GM21825 (cell line): Measurements from ENCODE around the gene AXDND1.
"Not testable (repeated sequence)": the region's sequence is repeated elsewhere in the genome, so short reads cannot be mapped to it uniquely, and the experiment has no call there.

Experiments
- ATAC-seq: cut with Tn5 transposase; IDR thresholded peaks from one replicate; pipeline ENCODE4 v1.9.1; 2021; ENCODE audit warnings: mild to moderate bottlenecking, moderate library complexity; ENCODE audit not compliant: unreplicated experiment

Gene AXDND1

DNA sequence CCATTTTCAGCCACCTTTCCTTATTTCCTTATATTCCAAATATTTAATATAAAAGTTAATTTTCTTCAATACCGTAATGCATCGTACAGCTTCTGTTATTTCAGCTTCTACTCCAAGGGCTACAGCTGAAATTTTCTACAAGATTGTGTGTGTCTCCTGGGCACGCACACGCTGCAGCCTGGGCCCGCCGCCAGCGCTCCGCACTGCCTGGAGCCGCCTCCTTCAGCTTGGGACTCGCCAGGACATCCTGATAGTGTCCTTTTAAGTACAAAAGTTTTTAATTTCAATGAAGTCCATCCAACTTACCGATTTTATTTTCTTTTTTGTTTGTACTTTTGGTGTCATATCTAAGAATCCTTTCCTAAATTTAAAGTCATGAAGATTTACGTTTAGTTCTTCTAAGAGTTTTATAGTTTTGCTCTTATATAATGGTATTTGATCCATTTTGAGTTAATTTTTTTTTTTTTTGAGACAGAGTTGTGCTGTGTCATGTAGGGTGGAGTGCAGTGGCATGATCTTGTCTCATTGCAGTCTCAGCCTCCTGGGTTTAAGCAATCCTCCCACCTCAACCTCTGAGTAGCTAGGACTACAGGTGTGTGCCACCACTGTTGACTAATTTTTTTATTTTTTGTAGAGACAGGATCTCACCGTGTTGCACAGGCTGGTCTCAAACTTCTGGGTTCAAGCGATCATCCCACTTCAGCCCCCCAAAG, 82.8 kb downstream of the AXDND1 start:
- ATAC-seq: no peak

DNA sequence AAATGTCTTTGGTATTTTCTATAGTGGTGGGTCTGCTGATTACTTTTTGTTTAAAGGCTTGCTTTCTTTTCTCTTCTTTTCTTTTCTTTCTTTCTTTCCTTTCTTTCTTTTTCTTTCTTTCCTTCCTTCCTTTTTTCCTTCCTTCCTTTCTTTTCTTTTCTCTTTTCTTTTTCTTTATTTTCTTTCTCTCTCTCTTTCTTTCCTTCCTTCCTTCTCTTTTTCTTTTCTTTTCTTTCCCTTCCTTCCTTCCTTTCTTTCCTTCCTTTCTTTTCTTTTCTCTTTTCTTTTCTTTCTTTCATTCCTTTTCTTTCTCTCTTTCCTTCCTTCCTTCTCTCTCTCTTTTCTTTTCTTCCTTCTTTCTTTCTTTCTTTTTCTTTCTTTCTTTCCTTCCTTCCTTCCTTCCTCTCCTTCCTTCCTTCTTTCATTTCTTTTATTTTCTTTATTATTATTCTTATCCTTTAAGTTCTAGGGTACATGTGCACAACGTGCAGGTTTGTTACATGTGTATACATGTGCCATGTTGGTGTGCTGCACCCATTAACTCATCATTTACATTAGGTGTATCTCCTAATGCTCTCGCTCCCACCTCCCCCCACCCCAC, 93.9 kb downstream of the AXDND1 start:
- ATAC-seq: not testable (repeated sequence)

DNA sequence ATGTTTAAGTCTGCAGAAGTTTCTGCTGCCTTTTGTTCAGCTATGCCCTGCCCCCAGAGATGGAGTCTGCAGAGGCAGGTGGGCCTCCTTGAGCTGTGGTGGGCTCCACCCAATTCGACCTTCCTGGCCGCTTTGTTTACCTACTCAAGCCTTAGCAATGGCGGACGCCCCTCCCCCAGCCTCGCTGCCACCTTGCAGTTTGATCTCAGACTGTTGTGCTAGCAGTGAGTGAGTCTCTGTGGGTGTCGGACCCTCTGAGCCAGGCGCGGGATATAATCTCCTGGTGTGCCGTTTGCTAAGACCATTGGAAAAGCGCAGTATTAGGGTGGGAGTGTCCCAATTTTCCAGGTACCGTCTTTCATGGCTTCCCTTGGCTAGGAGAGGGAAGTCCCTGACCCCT, 99.9 kb downstream of the AXDND1 start:
- ATAC-seq: not testable (repeated sequence)

DNA sequence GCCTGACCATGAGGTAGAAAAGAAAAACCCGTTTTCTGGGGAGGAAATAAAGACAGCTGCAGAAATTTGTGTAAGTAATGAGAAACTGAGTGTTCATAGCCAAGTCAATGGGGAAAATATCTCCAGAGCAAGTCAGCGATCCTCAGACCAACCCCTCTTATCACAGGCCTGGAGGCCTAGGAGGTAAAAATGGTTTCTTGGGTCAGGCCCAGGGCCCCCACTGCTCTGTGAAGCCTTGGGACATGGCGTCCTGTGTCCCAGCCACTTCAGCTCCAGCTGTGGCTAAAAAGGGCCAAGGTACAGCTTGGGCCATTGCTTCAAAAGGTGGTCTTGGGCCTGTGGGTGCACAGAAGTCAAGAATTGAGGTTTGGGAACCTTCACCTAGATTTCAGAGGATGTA, 108.9 kb downstream of the AXDND1 start:
- no peak for ATAC-seq

DNA sequence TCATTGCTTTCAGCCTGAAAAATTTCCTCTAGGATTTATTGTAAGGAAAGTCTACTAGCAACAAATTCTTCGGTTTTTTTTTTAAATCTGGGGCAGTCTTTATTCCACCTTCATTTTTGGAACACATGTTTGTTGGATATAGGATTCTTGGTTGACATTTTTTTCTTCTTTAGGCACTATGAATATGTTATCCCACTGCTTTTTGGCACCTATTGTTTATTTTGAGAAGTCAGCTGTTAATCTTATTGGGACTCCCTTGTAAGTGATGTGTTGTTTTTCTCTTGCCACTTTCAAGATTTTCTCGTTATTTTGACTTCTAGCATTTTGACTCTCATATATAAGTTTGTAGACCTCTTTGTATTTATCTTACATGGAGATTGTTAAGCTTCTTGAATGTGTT, 110.7 kb downstream of the AXDND1 start:
- no peak for ATAC-seq

DNA sequence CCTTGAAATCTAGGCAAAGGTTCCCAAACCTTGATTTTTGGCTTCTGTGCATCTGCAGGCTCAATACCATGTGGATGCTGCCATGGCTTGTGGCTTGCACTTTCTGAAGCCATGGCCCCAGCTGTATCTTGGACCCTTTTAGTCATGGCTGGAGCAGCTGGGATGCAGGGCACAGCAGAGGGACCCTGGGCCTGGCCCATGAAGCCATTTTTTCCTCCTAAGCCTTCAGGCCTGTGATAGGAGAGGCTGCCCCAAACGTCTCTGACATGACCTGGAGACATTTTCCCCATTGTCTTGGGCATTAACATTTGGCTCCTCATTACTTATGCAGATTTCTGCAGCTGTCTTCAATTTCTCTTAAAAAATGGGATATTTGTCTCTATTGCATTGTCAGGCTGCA, 112.6 kb downstream of the AXDND1 start:
- ATAC-seq: no peak

DNA sequence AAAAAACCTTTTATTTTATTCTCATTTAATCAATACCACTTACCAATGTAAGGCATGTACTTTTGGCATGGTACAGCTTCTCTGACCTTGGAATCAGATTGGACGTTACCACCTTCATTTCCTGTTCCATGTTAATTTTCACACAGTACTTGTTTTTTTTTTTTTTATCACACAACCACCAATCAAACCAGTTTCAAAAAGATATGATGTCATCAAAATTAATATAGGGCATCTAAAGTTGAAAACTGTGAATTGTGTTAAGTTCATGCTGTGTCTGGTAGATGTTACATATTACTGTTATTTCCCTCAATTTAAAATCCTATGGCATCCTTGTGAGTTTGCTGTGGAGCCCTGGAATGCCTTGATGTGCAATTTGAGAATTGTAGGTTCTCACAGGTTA, 124.8 kb downstream of the AXDND1 start:
- ATAC-seq: no peak

DNA sequence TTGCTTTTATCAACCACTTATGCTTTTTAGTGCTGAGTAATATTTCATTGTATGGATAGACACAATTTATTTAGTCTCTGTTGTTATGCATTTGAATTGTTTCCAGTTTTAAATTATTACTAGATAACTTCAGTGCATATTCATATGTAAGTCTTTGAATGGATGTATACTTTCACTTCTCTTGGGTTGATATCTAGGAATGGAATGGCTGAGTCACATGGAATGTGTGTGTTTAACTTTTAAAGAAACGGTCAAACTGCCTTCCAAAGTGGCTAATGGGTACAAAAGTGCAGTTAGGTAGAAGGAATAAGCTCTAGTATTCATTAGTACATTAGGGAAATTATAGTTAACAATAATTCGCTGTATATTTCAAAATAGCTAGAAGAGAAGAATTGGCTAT, 127.6 kb downstream of the AXDND1 start:
- no peak for ATAC-seq

DNA sequence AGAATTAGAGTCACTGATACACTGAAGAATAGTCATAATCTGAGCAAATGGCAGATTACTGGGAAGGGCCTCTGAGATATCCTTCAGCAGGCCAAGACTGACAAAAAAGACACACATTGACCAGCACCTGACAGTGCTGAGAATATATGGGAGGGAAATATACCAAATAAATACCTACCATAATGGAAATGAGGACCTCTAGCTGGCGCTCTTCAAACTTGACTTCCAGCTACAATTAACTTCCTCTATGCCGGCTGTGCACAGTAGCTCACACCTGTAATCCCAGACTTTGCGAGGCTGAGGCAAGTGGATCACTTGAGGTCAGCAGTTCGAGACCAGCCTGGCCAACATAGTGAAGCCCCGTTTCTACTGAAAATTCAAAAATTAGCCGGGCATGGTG, 140.4 kb downstream of the AXDND1 start:
- no peak for ATAC-seq

DNA sequence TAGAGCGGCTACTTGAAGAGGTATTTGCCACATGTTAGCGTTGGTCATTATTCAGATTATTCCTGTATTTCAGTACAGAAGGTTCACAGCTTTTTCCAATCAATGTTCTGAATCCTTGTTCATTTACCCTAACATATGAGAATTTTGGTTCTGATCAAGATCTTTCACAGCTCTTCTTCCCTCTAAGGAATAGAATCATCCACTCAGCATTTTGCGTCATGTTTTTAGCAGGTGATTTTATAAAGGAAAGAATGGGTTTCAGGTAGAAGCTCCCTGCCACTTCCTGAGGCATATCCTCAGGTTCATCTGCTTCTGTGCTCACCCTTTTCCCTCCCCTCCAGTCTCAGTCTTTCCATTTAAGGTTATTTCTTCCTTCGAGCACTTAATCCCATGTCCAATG, 143.6 kb downstream of the AXDND1 start:
- ATAC-seq: no peak

DNA sequence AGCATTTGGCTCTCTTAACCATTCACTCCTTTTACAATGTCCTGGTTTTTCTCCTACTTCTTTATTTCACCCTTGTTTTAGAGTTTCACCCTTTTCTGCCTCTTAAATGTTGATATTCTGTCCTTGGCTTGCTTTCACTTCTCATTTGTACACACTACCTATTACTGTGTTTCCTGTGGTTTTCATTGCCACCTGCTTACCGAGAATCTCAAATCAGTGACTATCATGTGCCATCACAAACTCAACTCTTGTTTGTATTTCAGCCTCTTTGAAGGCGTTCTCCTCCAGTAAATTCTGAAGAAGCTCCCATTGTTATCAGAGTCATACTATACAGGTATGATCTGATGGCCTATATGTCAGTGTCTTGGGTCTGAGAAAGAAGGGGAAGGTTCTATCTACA, 144.3 kb downstream of the AXDND1 start:
- ATAC-seq: no peak

DNA sequence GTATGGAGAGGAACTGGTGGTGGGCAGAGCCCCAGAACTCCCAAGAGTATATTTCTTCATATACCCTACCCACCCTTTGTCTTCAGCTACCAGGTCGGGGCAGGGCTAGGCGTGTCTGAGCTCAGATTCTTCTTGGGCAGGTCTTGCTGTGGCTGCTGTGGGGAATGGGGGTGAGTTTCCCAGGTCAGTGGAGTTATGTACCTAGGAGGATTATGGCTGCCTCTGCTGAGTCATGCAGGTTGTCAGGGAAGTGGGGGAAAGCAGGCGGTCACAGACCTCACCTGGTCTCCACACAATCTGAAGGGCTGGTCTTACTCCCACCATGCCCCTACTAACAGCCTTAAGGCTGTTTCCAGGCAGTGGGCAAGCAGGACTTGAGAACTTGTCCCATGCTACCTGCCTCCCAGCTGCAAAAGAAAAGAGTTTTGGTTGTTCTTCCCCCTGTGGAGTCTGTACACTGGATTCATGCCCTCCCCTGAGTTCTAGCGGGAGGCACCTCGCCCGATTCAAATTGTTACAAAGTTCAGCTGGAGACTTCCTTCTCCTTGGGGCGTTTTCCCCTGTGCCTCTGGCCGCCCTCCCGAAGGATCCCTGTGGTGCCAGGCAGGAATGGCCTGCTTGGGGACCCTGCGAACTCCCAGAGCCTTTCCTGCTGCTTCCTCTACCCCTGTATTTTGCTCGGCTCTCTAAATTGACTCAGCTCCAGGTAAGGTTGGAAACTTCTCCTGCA, 151.4 kb downstream of the AXDND1 start:
- ATAC-seq: no peak

DNA sequence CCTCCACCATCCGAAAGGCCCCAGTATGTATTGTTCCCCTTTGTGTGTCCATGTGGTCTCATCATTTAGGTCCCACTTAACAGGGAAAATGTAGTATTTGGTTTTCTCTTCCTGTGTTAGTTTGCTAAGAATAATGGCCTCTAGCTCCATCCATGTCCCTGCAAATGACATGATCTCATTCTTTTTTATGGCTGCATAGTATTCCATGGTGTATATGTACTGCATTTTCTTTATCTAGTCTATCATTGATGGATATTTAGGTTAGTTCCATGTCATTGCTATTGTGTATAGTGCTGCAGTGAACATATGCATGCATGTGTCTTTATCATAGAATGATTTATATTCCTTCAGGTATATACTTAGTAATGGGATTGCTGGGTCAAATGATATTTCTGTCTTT, 152.8 kb downstream of the AXDND1 start:
- not testable (repeated sequence) for ATAC-seq

DNA sequence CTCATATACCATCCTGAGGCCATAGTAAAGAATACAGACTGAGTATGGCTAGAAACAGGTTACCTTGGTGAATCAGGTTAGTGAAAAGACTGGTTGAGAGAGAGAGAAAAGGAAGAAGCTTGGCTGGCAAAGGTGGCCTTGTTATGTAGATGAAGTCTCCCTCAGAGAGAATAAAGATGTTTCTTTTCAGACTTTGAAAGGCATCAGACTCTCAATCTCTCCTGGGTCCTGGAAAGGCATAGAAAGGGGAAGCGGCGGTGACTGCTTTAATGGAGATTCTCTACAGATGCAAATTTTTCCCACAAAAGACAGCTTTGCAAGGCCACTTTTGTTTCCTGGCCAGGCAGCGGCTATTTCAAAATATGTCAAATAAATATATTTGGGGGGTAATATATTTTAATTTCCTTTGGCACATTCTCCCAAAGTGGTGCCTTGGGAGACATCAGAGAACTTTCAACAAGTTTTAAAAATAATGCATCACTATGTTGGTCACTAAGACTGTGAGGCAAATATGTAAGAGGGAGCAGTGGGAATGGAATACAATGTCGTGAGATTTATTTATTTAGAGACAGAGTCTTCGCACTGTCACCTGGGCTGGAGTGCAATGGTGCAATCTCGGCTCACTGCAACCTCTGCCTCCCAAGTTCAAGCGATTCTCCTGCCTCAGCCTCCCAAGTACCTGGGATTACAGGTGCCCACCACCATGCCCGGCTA, 163.9 kb downstream of the AXDND1 start:
- ATAC-seq: no peak

DNA sequence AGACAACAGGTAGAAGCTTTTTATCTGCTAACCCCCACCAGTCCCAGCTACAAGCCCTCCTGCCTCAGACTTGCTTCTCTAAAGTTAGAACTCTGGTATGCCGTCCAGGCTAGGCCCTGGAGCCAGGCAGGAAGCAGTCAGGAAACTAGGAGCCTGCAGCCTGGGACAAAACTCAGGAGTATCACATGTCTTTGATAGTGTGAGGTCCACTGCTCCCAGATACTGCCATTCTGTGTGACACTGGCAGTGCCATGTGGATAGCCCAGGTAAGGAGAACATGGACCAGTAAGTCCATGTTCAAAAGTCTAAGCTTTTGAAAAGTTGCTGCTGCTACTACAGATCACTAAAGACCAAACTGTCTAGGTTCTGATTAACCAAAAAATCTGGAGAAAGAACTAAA, 164.6 kb downstream of the AXDND1 start:
- ATAC-seq: no peak

DNA sequence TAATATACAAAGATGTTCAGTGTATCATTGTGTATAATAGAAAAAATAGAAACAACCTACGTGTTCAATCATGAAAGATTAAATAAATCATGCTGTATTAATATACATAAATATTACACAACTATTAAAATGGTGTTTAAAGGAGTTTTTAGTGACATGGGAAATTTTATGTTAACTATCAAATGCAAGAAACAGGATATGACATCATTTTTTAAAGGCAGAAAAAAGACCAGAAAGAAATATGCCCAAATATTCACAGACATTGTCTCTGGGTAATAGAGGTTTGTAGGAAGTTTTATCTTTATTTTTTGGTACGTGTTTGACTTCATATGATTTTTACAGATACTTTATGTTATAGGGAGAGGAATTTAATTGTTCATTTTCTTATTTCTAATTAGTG, 176.0 kb downstream of the AXDND1 start:
- ATAC-seq: no peak

DNA sequence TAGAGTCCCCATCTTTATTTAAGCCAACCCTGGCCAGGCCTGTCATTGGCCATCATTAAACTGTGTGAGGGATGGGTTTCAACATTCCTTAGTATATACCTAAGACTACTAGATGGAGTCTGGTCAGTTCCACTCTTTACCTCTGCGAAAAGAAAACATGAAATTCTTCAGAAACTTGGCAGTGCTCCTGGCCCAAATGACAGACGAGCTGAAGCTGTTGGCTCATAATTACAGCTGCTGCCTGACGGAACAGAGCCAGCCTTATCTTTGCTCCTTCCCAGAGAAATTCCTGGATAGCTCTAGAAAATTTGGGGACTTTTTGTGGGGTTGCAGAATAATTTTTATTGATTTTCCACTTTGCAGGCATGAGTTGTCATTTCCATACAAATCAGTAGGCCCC, 179.6 kb downstream of the AXDND1 start:
- no peak for ATAC-seq

DNA sequence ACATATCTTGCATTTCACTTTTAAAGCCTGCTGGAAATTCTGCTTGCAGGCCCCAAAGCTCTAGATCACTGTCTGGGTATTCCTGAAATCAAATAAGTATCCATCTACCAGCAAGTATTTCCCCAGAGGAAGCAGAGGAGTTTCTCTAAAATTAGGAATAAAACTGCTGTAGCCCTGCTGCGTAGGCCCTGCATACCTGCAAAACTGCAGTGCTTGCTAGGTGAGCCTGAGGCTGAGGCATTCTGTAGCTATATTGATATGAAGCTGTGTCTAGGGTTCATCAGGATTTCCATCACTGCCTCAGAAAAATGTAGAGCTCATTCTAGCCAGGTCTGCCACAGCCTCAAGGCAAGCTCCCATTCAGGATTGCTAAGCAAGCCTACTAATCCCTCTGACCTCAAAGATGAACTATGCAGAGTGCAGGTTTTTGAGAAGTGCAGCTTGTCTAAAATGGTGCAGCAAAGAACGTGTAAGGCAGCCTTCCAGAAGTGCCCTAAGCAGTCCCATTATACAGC, 181.3 kb downstream of the AXDND1 start:
- no peak for ATAC-seq

DNA sequence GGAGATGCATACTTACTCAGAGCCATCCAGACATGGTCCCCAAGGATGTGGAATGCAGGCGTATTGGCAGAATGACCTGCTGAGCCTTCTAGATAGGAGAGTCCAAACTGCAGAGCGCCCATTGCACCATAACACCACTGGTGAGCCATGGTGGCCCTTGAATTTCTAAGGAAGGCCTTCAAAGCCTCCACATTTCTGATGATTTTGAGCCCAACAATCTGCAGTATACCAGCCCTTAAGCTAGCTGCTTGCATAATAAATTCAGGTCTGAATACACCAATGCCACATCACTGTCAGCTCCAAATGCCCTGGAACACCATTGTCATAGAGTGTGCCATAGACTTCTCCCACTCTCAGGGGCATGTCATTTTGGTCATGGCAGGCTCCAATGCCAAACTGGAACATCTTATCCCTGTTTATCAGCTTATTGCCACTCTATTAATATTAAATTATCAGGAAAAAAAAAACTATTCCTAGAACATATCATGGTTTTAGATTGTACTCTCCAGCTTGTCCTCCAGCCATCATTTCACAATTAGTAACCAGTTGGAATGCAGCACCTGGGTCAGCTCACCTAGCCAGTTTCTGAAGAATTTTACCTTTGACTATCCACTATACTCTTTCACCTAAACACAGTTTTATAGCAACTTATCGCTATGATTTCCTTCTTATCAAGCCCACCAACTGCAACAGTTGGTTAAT, 183.0 kb downstream of the AXDND1 start:
- ATAC-seq: no peak

DNA sequence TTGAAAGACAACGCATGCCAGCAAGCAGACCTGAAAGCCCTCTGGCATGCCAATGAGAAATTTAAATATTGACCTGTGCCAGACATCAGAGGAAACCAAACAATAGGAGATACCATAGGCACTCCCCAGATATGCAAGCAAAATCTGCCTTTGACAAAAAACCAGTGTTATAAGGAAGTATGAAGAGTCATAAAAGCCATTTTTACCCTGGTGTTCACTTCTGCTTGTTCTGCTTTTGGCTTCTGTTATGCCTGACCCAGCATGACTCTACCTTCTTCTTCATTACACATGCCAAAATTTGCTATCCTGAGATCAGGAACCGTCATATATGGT, 183.6 kb downstream of the AXDND1 start:
- no peak for ATAC-seq
